GM12878 (cell line): Measurements from ENCODE around the gene ATP8A1.

Experiments used
- BMI1 ChIP-seq: fragments of 450-650 bp; IDR thresholded peaks from 2 replicates; pipeline ENCODE4 v1.6.1; 2016; ENCODE audit warnings: mild to moderate bottlenecking, moderate library complexity, borderline replicate concordance
- CHD2 ChIP-seq: IDR thresholded peaks from 2 replicates; pipeline ENCODE4 v1.6.1; 2011; ENCODE audit warnings: low read depth, low read length, improper control_type of control experiment, borderline replicate concordance
- CREB1 ChIP-seq: IDR thresholded peaks from 2 replicates; pipeline ENCODE4 v1.6.1; 2012; ENCODE audit warnings: low read depth, mild to moderate bottlenecking, inconsistent platforms
- CTCF ChIP-seq, 3 experiments: IDR thresholded peaks in 2 of 3; conservative IDR thresholded peaks in 1 of 3; 2 replicates each; pipeline ENCODE4 v1.5.1; 2011; ENCODE audit warnings: low read depth in 3 of 3, low read length in 3 of 3, mild to moderate bottlenecking in 3 of 3, control low read depth in 2 of 3, moderate library complexity in 2 of 3, inconsistent platforms in 1 of 3, mixed read lengths in 1 of 3; ENCODE audit not compliant: control insufficient read depth in 2 of 3, insufficient read depth in 1 of 3; ENCODE audit errors: extremely low read depth in 1 of 3
- HCFC1 ChIP-seq: fragments of 150-350 bp; IDR thresholded peaks from 2 replicates; pipeline ENCODE4 v1.6.1; 2014; ENCODE audit warnings: low read length
- MAX ChIP-seq: IDR thresholded peaks from 2 replicates; pipeline ENCODE4 v1.6.1; 2012; ENCODE audit warnings: low read depth, low read length, improper control_type of control experiment
- MTA3 ChIP-seq: IDR thresholded peaks from 2 replicates; pipeline ENCODE4 v1.6.1; 2012; ENCODE audit warnings: low read length, inconsistent platforms, borderline replicate concordance
- MYC ChIP-seq: IDR thresholded peaks from 2 replicates; pipeline ENCODE4 v1.6.1; 2011; ENCODE audit warnings: mild to moderate bottlenecking, low read length, moderate library complexity, inconsistent platforms; ENCODE audit not compliant: insufficient read depth, insufficient replicate concordance, insufficient read length, severe bottlenecking
- NFYB ChIP-seq: IDR thresholded peaks from 2 replicates; pipeline ENCODE4 v1.6.1; 2011; ENCODE audit warnings: low read depth, mild to moderate bottlenecking, low read length, improper control_type of control experiment, moderate library complexity; ENCODE audit not compliant: insufficient read depth
- POLR2A ChIP-seq: IDR thresholded peaks from 2 replicates; pipeline ENCODE4 v1.6.1; 2011; ENCODE audit warnings: low read depth, mild to moderate bottlenecking, low read length
- POLR2AphosphoS5 ChIP-seq: IDR thresholded peaks from 2 replicates; pipeline ENCODE4 v1.6.1; 2011; ENCODE audit warnings: mild to moderate bottlenecking, low read length, inconsistent platforms
- TAF1 ChIP-seq: IDR thresholded peaks from 2 replicates; pipeline ENCODE4 v1.6.1; 2011; ENCODE audit warnings: mild to moderate bottlenecking, low read depth, low read length, borderline replicate concordance
- ZSCAN29 ChIP-seq: fragments of 450-650 bp; IDR thresholded peaks from 2 replicates; pipeline ENCODE4 v1.6.1; 2017; ENCODE audit warnings: mild to moderate bottlenecking, moderate library complexity

GRCh38 chr4:42410446-42410845 lies 246.5 kb downstream of the ATP8A1 start:
- TF ChIP-seq CTCF (IDR thresholded peaks at IDR 0.05 in 2 of 3, conservative IDR thresholded peaks at IDR 0.05 in 1 of 3; ENCODE audit: control insufficient read depth in 2 of 3, extremely low read depth in 1 of 3, insufficient read depth in 1 of 3, low read depth in 3 of 3, low read length in 3 of 3) (no peak), NFYB (no peak), ZSCAN29 (no peak), MAX (no peak), CREB1 (no peak), MYC (no peak), HCFC1 (no peak), POLR2AphosphoS5 (no peak), TAF1 (no peak), POLR2A (no peak), MTA3 (no peak), CHD2 (no peak), BMI1 (no peak)
